HL-60/S4 treated with phorbol 12-myristate 13-acetate at 8.2 ng/mL for 4 days and 3 days (cell line): ENCODE data around the gene CCDC71.

ENCODE experiments used
- in situ Hi-C: fragments of 300-500 bp; cut with MboI; formaldehyde crosslinking; loops from 2 replicates; pipeline ENCODE4 v1.15.0; 2022; ENCODE audit warnings: low sequenced_read_pairs

Gene CCDC71

DNA sequence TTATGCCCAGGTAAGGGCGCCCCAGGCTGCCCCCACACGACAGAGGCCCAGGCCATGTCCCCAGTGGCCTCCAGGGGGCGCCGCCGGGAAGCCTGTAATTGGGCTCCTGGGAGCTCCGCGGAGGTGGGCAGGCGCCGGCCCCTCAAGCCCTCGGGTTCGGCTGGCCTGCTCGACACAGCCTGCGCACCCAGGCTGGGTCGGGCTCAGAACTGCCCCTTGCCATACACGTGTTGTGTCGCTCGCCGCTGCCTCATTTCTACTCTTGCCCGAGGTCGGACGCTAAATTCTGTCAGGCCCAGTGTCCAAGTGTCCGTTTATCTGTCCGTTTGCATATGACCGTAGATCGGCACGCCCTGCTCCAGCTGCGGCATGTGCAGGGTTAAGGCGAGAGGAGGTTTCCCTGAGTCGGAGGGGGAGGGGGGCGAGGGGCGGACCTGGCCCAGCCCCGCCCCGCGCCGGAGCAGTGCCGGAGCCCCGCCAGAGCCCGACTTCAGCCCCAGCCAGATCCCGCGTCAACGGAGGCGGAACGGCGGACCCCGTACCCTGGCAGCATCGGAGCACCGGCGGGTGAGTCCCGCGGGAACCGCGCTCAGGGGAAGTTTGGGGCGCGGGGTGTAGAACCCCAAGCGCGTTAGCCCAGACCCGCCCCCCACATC is 5.1 kb upstream of the CCDC71 start, which contains the start of gene KLHDC8B:
KLHDC8B (plus strand) TSS at position 480 of the 656 bp plus-strand sequence. CDS start 1,172 bp downstream, outside the sequence.
- in situ Hi-C loops, result no loop called here

DNA sequence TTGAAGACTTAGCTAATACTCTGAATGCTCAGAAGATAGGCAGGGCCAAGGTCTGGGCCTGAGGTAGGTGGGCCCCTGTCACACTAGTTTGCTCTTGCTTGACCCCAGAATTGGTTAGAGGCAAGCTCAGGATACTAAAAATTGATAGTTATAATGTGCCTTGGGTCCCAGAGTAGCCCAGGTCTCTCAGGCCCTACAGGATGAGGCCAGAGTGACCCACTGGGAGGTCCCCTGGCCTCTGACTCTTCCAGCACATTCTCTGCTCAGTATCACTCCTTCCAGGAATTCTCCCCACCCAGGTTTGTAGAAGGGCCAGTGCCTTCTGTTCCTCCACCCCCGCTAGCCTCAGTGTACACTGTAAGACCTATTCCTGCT is 4.6 kb upstream of the CCDC71 start:
- in situ Hi-C loops, result no loop called here

DNA sequence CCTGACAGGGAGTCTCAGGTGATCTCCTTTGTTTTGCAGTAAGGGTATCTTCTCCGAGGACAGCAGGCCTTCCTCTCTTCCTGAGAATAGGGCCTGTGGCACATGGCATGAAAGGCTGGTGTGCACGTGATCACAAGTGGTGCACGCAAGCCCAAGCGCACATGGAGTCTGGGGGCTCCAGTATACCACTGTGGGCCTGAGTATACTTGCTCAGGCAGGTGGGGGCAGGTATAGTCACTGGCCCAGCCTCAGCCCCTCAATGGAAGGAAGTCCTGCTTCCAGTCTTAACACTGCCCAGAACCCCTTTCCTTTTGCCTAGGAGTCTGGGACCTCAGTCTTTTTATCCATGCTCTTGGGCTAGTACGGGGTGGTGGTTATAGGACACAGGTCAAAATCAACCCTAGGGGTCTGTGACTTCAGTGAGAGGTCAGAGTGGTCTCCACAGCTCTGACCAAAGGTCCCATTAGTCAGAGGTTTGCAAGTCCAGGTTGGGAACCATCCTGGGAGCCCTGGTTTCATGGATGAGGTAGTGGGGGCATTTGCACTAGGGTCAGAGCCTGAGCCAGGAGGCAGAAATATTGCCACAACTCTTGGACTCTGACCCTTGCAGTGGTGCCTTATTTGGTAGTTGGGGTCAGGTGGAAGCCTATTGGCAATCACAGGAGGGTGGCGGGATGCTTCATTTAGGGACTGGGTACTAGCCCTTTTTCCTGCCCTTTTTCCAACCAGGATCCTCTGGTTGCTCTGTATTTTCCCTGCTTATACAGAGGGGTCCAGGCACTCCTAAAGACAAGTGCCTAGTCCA is 823 bp upstream of the CCDC71 start:
- in situ Hi-C loops, result no loop called here

DNA sequence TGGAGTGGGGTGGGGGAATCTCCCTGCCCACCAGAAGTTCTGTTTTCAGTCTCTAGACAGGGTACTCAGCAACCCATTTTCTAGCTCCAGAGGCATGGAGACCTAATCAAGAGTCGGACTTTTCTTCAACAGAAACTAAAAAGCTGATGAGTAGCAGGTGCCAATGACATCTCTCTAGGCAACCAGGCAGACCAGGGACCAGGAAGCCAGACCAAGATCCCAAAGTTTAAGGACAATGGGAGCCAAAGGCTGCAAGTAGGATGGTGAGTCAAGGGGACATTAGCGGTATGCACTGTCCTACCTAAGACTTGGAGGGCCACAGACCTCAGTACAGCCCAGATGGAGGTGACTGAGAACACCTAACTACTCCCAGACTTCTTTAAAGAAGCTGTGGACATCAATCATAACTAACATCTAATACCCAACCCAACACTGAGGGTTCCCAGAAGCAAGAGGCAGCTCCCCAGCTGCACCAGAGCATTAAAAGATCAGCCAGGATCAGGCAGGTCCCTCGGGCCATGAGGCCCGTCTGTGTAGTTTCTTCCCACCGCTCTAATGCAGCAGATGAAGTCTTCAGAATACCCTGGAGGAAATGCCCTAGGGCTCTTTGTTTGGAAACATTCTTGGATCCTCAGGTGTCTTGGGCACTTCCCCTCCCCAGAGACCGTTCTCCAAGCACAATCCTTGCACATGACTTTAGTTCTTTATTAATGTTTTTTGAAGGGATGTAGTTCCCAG is 979 bp downstream of the CCDC71 start:
- in situ Hi-C loops, result no loop called here

DNA sequence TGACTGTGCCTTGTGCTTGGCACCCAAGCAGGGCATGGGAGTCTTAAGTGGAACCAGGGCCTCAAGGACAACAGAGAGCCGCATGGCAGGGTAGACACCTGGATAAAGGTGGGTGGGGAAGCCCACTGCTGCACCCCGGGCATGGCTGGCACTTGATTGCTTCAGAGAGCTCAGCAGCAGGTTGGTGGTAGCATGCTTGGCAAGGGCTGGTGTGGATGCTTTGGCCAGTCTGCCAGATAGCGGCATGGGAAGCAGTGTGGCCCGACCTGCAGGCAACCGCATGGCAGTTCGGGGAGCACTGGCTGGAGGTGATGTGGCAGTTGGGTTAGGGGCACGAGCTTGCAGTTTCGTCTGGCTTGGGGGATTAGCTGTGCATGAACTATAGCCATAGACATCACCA is 2.5 kb downstream of the CCDC71 start:
- in situ Hi-C loops, result no loop called here

DNA sequence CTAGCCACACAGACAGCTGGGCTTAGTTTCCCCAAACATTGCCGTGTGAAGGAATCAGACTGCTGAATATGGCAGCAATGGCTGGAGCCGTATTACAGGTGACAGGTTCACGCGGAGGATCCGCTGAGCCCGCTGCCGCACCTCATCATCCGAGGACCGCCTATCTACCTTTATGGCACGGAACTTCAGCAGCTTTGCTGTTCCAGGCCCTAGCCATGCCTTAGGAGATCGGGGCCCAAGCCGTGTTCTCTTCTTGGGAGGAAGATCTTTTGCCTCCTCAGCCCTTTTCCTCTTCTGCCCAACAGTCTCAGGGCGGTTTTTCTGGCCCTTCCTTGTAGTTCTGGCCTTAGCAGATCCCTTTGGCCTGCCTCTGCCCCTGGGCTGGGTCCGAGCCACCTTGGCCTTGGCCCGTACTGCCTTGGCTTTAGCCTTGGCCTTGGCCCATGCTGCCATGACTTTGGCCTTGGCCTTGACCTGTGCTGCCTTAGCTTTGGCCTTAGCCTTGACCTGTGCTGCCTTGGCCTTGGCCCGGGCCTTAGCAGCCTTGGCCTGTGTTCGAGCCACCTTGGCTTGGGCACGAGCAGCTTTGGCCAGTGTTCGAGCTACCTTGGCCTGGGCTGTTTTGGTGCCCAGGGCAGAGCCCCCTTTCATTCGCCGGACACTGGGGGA is 3.2 kb downstream of the CCDC71 start:
- in situ Hi-C loops, result no loop called here

DNA sequence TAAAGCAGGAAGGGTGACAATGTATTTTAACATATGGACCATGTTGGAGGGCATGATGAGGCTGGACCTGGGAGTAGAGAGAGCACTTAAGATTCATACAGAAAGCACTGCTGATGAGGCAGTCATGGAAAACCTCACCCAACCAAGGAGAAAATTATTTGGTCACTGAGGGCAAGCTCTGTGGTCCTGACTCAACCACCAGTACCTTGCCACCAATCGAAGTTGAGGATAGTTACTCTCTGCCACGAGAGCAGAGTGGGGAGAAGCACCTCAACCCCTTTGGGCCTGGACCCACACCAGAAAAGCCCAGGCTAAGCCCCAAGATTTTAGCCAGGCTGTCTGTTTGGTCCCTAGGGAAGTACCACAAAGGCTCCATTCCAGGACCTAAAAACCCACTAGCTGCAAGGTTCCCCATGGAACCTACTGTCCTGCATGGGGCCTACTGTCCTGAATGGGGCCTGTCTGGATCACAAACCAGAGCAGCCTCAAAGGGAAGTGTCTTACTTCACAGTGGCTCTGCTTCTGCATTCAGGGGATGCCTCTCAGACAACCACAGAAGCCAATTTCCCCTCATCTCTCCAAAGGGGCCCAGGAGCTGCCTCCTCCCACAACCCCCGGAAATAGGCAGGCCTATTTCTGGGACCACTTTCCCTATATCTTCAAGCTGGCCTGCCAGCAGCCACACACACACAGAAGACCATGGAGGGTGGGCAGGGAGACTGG is 4.2 kb downstream of the CCDC71 start:
- in situ Hi-C loops, result no loop called here

DNA sequence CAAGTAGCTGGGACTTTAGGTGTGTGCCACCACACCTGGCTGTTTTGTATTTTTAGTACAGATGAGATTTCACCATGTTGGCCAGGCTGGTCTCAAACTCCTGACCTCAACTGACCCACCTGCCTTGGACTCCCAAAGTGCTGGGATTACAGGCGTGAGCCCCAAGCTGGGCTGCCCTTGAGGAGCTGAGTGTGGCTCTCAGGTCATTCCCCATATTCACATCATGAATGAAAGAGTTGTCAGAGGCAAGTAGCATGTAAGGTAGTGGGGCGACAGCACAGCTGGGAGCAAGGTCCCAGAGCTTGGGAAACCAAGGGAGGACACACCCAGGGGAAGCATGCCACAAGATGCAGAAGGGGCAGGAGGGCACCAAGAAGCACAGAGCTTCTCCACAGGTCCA is 4.9 kb downstream of the CCDC71 start:
- in situ Hi-C loops, result no loop called here

DNA sequence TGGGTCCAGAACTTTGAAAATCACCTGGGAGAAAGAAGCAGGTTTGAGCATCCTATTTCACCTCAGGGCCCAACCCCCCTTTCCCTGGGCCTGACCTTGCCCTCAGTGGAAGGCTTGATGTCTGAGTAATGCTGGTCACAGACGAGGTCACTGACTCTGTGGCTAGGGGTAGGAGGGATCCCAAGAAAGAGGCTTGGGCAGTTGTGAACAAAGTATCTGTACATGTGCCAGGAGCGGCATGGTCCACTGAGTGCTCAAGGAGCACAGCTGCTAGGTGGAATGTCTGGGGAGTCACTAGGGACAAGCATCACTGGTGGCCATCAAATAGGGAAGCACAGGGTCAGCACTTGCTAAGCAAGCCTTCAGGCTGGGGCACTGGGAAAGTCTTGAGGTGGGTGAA is 7.3 kb downstream of the CCDC71 start:
- in situ Hi-C loops, result no loop called here

DNA sequence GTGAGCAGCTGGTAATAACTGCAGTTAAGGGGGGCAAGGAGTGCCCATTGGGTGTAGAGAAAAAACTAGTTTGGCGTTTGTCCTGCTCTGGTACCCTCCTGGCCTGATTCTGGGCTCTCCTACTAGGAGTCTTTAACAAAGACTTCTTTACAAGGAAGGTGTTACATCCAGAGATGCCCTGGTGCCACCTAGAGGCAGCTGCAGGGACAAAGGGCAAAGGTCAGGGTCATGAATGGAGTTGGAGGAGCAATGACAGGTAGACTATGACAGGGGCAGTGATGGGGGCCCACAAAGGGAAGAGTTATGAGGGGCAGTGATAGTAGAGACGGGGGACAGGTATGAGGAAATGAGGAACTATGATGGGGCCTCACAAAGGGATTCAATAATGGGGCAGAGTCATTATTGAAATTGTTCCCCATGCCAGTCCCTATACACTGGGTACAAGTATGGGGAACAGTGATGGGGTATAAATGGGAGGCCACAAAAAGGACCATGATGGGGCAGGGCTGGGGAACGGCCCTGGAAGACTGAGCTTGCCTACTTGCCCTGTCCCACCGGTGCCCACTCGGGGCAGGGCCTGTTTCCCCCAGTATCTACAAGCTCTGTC is 7.9 kb downstream of the CCDC71 start:
- in situ Hi-C loops, result no loop called here

DNA sequence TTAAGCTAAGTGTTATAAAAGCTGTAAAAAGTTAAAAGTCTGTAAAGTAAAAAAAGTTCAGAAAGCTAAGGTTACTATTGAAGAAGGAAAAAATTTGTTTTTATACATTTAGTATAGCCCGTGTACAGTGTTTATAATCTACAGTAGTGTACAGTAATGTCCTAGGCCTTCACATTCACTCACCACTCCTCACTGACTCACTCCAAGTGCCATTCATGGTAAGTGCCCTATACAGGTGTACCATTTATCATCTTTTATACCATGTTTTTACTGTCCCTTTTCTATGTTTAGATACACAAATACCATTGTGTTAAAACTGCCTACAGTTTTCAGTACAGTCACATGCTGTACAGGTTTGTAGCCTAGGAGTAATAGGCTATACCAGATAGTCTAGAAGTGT is 8.8 kb downstream of the CCDC71 start:
- in situ Hi-C loops, result no loop called here

DNA sequence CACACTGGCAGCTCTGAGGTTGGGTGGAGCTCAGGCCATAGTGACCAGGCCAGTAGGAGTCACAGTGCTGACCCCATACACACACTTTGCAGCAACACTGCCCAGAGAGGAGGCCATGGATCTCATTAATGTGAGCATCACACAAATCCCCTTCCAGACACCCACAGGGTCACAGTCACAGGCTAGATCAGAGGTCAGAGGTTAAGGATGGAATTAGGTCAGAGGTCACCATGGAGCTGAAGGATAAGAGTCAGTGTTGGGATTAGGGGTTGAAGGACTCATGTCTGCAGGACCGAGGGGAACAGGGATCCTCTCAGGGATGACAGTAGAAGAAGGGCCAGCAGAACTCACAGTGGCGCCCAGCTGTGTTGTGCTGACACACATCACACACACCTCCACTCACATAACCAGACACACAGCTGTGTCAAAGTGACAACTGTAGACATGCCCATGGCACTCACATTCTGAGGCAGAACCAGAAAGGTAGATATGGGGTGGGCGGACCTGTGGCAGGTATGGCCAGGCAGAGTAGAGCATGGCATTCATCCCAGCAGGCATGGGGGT is 12.7 kb downstream of the CCDC71 start:
- in situ Hi-C loops, result no loop called here

DNA sequence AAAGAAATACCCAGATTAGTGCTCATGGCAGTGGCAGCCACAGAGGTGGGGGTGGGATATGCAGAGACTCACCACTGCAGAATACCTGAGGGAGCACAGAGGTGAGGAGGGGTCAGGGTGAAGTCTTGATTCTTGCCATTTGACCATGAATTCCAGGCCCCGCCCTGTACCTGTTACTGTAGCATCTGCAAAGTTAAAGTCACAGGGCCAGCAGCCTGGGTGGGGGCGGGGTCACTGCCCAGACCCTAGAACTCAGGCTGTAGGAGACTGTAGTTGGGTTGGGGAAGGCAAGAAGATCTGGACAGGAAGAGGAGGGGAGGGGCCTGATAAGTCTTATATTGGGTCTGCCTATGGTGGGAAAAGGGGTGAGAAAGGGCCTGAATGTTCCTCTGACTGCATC is 14.5 kb downstream of the CCDC71 start:
- in situ Hi-C loops, result no loop called here

DNA sequence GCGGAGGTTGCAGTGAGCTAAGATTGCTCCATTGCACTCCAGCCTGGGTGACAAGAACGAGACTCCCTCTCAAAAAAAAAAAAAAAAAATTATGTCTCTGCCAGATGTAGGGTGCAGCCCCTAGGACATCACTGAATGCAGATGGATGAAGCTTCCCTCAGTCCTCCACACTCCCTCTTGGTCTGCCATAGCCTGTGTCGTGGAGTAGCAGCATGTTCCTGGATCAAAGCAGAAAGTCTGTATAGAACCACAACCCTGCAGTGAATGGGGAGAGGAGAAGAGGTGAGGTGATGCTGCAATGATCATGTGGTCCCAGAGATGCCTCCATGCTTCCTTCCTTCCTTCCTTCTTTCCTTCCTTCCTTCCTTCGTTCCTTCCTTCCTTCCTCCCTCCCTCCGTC is 18.0 kb downstream of the CCDC71 start:
- in situ Hi-C loops, result no loop called here

DNA sequence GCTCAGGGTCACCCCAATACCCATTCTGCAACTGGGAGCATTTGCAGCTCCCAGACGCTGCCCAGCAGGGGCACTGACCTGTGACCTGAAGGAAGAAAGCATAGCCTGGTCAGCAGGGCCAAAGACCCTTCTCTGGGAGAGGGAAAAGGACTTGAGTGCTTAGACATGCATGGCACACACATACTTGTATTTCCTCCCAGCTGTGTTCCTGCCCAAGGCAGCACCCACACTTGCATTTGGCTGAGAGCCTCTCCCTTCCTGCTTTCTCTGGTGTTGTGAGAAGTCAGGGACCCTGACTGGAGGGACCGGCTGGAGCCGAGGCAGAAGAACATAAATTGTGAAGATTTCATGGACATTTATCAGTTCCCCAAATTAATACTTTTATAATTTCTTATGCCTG is 26.1 kb downstream of the CCDC71 start:
- in situ Hi-C loops, result no loop called here

DNA sequence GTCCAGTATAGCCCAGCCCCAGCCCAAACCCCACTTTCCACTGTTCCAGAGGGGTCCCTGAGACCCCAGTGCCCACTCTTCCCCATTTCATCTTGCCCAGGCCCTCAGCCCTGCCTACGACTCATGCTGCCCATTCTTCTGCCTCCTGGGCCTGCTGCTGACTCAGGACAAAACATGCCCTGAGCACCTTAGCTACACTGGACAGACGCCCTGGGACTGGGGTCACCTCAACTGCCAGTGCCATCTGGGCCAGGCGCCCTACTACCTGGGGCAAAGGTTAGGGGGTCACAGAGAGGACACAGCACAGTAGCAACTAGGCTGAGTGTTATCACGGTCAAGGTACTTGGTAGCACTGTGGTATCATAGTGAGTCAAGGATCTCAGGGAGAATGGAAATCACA is 30.6 kb downstream of the CCDC71 start:
- in situ Hi-C loops, result no loop called here

DNA sequence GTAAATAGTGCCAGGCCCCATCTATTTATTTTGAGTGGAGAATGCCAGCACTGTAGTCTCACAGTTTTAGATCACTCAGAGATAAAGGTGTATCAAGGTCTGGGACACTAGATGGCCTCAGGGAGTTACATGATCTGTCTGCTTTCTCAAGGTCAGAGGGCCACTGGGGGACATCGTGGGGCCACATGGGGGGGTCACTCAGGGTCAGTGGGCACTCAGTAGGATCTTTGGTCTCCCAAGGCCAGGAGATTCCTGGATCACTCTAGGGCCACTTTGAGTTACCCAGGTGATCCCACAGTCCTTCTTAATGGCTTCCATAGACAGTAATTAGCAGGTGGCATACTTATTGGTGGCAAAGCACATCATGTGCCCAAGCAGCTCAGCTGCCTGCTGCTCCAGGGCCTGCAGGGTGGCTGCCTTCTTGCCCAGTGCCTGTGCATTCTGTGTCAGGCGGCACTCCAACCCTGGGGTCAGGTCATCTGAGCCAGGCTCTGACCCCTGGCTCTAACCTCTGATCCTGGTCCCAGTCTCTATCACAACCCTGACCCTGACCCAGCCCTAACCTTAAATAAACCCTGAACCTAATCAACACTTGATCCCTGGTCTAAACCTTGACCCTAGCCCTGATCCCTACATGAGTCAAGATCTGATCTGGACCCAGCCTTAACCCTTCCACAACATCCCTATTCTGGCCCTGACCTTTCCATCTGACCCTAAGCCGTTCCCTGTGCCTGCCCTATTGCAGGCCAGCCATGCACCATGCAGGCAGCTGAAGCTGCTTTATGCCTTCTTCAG is 31.5 kb downstream of the CCDC71 start:
- in situ Hi-C loops, result no loop called here

DNA sequence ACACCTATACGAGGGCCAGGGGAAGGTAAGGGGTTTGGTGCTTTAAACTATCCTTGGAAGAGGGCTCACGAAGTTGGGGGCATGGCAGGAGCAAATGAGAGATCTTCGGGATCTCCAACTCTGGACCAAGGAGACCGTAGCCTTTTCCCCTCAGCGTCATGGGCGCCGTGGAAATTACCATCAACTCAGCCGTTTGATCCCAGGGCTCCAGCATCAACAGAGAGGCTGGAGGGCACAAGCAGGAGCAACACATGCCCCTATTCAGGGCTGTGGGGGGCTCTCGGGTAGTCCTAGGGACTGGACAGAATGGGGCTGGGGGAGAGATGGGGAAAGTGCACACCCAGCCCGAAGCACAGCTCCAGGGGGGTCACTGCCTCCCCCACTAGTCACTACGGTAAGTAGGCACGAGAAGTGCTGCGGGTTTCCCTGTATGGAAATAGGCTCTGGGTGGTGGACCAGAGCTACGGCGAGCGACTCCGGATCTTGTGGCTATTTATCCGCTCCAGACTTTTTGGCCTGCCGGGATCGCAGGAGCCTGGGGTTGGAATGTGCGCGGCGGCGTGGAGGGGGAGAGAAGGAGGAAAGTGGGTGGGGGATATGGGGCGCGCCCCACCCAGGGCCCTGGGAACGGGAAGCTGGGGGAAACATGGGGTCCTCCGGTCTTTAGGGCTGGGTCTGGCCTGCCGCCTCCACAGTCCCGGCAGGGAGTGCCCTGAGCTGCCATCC is 32.7 kb downstream of the CCDC71 start:
- in situ Hi-C loops, result no loop called here
